Measurements from ENCODE around the gene GRWD1. TPM values are rescaled to one million over a fixed set of nuclear protein-coding genes. Genes with fewer than 3 reads are reported as not detected.

The GRWD1 gene
- total RNA-seq, 8 experiments from 2014 or later = 10.6 to 46.5 (median 21.8) TPM

DNA sequence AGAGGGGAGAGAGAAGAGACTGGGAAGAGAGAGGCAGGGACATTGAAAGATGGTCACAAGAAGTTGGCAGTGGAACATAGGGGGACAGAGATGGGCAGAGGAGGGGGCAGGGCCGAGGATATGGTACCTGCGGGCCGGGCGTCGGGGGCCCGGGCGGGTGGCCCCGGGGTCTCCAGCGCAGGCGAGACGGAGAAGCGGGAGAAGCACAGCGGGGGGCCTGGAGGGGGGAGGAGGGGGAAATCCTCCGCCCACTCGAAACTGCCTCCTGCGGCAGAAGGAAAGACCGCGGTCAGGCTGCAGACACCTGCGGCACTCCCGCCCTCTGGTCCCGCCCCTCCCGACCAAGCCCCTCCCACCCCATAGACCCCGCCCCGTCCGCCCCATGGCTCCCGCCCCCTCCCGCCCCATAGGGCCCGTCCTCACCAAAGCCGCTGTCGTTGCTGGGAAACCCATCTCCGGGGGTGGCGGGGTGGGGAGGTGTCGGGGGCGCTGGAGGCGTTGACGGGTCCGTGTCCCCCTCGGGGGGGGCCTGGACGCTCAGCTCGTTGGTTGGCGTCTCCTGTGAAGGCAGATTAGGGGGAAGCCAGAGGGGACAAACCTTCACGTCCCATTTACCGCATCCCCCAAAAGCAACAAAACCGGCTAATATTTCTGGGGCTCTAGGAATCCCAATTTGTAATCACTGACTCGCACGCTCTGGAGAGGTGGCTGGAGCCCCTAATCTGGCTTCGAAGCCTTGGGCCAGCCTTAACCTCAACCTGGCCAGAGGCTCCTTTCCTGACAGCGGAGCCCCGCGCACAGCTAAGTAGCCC lies 45.4 kb downstream of the GRWD1 start:
- peak overlapping the region in 1 of 5 donors; percentile 20 for H3K4me3 ChIP-seq
- WGBS, 10 experiments = 36 to 50% methylated on average over 2 to 3 of the region's 50 CpGs; no CpG with 5 or more reads in 8 of the 10 experiments
- no peak for ATAC-seq (replicated peaks in 6 of 8)
- H3K4me1 ChIP-seq (replicated peaks in 1 of 2) = peaks cover 9 to 23% of the 10 kb centered on the region in 2 donors
- H3K27ac ChIP-seq = peak overlapping the region in 1 of 2 donors; percentile 56
- in situ Hi-C loops (cut with MboI; ENCODE audit: low pct_unique_long_range_greater_than_20kb in 2 of 9, low sequenced_read_pairs in 9 of 9, unreplicated experiment in 9 of 9) = loop anchor here in 2 of 9 experiments (25.0 kb wide), 1 partner anchor 96 kb away; no protein-coding TSS in a partner anchor

DNA sequence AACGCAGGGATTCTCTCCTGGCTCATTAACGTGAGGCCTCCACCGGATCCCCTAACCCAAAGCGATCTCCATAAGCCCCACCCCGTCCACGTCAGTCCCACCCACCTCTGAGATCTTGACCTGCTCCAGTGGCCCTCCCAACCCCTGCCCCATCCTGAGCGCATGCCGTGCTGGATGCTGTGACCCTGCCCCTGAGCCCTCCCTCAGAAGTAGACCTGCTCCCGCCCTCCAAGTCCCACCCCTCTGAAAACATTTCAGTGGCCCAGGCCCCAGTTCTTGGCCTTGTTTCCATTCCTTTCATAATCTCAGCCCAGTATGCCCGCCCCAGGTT lies 46.0 kb downstream of the GRWD1 start:
- H3K4me1 ChIP-seq (replicated peaks in 1 of 2) = peaks cover 9 to 23% of the 10 kb centered on the region in 2 donors
- in situ Hi-C loops (cut with MboI; ENCODE audit: low pct_unique_long_range_greater_than_20kb in 2 of 9, low sequenced_read_pairs in 9 of 9, unreplicated experiment in 9 of 9) = loop anchor here in 2 of 9 experiments (25.0 kb wide), 1 partner anchor 96 kb away; no protein-coding TSS in a partner anchor
- peak overlapping the region in 1 of 2 donors; percentile 56 for H3K27ac ChIP-seq
- ATAC-seq (replicated peaks in 6 of 8) = no peak
- WGBS, 10 experiments = 0 to 60% (median 29%) methylated on average over 1 to 2 of the region's 10 CpGs; no CpG with 5 or more reads in 7 of the 10 experiments
- peak overlapping the region in 1 of 5 donors; percentile 20 for H3K4me3 ChIP-seq

DNA sequence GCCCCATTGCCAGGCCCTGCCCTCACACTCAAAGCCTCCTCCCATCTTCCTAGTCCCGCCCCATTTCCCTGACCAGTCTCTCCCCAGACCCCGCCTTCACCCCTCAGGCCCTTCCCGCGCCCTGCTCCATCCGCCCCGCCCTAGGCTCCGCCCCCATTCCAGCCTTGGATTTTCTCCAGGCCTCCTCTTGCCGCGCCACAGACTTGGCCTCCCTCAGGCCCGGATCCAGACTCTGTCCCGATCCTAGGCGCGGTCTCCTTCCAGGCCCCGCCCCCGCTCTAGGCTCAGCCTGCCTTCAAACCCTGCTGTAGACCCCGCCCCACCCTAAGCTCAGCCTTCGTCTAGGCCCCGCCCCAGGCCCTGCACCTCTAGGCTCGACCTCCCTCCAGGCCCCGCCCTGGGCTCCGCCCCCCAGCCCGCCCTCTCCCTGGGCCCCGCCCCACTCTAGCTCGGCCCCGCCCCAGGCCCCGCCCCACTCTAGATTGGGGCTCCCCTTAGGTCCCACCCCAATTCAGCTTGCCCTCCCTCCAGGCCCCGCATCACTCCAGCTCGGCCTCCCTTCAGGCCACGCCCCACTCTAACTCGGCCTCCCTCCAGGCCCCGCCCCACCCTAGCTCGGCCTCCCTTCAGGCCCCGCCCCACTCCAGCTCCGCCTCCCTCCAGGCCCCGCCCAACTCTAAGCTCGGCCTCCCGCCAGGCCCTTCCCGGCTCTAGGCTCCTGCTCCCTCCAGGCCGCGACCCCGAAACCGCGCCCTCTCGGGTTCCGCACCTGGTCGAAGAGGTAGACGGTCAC lies 47.3 kb downstream of the GRWD1 start:
- peaks cover 9 to 23% of the 10 kb centered on the region in 2 donors for H3K4me1 ChIP-seq (replicated peaks in 1 of 2)
- in situ Hi-C loops (cut with MboI; ENCODE audit: low pct_unique_long_range_greater_than_20kb in 2 of 9, low sequenced_read_pairs in 9 of 9, unreplicated experiment in 9 of 9) = loop anchor here in 2 of 9 experiments (25.0 kb wide), 1 partner anchor 94 kb away; no protein-coding TSS in a partner anchor
- peak overlapping the region in 1 of 2 donors; percentile 43 for H3K27ac ChIP-seq
- ATAC-seq (replicated peaks in 6 of 8) = peak; percentile 77 to 87 (median 82)
- peak overlapping the region; percentile 30 to 48 (median 42) for H3K4me3 ChIP-seq
- no CpG with 5 or more reads among the region's 47 CpGs for WGBS, 10 experiments

DNA sequence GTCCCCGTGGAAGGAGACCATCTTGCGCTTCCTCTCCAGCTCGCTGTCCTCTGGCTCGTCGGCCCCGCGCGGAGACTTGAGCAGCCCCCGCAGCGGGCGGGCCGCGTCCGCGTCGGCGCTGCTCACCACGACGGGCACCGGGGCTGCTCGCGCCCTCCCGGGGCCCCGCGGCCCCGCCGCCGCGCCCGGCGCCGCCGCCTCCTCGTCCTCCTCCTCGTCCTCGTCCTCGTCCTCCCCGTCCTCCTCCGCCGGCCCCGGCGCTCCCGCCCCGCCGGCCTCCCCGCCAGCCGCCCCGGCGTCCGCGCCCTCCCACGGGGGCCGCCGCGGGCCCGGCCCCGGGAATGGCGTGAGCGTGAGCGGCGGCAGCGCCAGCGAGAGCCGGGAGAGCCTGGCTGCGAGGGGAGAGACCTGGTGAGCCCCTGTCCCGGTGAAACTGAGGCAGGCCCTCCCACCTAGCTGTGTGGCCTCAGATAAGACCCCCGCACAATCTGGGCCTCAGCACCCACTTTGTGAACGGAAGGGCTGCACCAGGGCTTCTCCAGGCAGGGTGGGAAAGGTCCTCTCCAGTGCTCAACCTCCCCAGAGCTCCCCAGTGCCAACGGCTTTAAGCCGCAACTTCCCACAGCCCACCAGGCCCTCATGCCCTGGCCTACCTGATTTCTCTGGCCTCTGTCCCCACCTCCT lies 48.1 kb downstream of the GRWD1 start:
- ATAC-seq (replicated peaks in 6 of 8) = peak; percentile 4 to 30 (median 15)
- in situ Hi-C loops (cut with MboI; ENCODE audit: low pct_unique_long_range_greater_than_20kb in 2 of 9, low sequenced_read_pairs in 9 of 9, unreplicated experiment in 9 of 9) = loop anchor here in 2 of 9 experiments (25.0 kb wide), 1 partner anchor 93 kb away; no protein-coding TSS in a partner anchor

DNA sequence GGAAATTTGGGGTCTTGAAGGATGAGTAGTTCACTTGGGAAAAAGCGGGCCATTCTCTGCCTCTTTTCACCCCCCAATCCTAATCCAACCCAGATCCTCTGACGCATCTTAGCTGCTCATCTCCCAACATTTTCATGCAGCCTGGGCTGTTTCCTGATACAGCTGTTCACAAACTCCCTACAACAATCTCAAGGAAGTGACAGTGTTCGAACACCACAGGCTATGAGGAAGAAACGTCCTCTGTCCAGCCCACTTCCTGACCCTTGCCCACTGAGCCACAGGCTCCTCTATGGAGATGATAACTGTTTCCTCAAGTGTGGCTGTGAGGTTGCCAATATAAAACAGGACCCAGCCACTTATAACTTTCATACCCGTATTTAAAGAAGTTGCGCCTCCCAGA lies 49.6 kb downstream of the GRWD1 start:
- in situ Hi-C loops (cut with MboI; ENCODE audit: low pct_unique_long_range_greater_than_20kb in 2 of 9, low sequenced_read_pairs in 9 of 9, unreplicated experiment in 9 of 9) = loop anchor here in 2 of 9 experiments (25.0 kb wide), 1 partner anchor 92 kb away; no protein-coding TSS in a partner anchor
- ATAC-seq (replicated peaks in 6 of 8) = no peak
- no peak overlapping the region for H3K4me3 ChIP-seq
- no peak overlapping the region for H3K27ac ChIP-seq
- 30 to 100% (median 82%) methylated on average over 2 to 6 of the region's 6 CpGs; no CpG with 5 or more reads in 2 of the 10 experiments for WGBS, 10 experiments
- peaks cover 9 to 23% of the 10 kb centered on the region in 2 donors for H3K4me1 ChIP-seq (replicated peaks in 1 of 2)

More for the DNA sequence above, 48.1 kb downstream of the GRWD1 start:
- H3K27ac ChIP-seq = peak overlapping the region in 1 of 2 donors; percentile 38
- 0% methylated on average over 1 of the region's 70 CpGs; no CpG with 5 or more reads in 8 of the 10 experiments for WGBS, 10 experiments
- H3K4me3 ChIP-seq = peak overlapping the region; percentile 30 to 48 (median 42)
- H3K4me1 ChIP-seq (replicated peaks in 1 of 2) = peaks cover 9 to 23% of the 10 kb centered on the region in 2 donors

DNA sequence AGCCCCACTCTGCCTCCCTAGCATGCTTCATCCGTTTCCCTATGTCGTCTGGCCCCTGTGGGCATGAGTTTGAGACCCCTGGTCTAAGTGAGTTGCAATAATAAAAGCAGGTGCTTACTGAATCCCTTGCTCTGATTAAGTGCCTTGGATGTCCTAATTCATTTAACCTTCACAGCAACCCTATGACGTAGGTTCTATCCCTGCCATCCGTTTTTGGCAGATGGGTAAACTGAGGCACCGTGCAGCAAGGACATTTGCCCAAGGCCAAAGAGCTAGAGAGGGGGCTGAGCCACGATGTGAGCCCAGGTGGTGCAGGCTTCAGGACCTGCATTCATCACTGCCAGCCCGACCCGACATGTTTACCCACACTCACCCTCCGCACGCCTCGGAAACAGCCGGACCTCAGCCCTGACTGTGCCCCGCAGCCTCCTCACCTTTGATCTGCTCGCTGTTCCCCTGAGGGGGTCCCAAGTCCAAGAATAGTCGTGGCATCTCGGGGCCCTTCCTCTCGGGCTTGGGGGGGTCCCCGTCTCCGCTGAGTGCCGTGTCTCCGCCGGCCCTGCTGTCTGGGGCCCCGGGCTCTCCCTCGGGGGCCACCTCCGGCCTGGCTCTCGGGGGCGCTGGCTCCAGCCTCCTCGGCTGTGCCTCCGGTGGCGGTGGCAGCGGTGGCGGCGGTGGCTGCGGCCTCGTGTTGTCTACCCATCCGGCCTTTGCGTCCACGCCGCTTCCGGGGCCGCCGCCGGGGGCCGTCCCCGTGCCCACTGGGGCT lies 51.4 kb downstream of the GRWD1 start:
- H3K4me3 ChIP-seq = no peak overlapping the region
- in situ Hi-C loops (cut with MboI; ENCODE audit: low pct_unique_long_range_greater_than_20kb in 2 of 9, low sequenced_read_pairs in 9 of 9, unreplicated experiment in 9 of 9) = loop anchor here in 2 of 9 experiments (25.0 kb wide), 1 partner anchor 90 kb away; no protein-coding TSS in a partner anchor
- H3K4me1 ChIP-seq (replicated peaks in 1 of 2) = peaks cover 0 to 11% of the 10 kb centered on the region in 2 donors
- no peak overlapping the region for H3K27ac ChIP-seq
- no peak for ATAC-seq (replicated peaks in 6 of 8)
- 62 to 83% (median 74%) methylated on average over 1 to 4 of the region's 45 CpGs; no CpG with 5 or more reads in 4 of the 10 experiments for WGBS, 10 experiments

DNA sequence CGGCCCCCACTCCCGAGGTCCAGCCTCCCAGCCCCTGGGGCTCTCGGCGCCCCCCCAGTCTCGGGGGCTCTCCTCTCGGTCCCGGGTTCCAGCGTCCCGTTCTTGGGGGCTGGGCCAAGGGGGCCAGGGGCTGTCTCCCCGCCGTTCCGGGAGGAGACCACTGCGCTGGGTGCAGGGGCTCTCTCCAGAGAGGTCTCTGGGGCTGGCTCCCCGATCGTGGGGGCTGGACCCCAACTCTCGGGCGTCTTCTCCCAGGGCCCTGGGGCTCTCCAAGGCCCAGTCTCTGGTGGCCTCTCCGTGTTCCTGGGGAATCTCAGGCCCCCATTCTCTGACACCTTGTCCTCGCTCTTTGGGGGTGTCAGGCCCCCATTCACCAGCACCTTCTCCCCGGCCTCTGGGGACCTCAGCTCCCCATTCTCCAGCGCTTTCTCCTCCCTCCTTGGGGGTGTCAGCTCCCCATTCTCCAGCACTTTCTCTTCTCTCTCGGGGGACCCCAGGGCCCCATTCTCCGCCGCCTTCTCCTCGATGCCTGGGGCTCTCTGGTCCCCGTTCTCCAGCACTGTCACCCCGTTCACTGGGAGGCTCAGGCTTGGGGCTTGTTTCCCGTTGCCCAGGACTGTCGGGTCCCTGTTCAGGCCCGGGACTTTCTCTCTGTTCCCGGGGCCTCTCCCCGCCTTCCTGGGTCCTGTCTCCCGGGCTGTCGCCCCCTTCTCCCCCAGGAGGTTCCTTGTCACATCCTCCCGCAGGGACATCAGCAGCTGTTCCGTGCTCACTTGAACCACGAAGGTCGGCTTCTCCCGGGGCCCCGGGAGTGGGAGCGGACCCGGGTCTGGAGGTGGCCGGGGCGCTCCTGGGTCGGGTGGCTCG lies 52.2 kb downstream of the GRWD1 start:
- Histone ChIP-seq H3K27ac (no peak overlapping the region), H3K4me3 (no peak overlapping the region), H3K4me1 (replicated peaks in 1 of 2) (peaks cover 2 to 9% of the 10 kb centered on the region in 2 donors)
- in situ Hi-C loops (cut with MboI; ENCODE audit: low pct_unique_long_range_greater_than_20kb in 2 of 9, low sequenced_read_pairs in 9 of 9, unreplicated experiment in 9 of 9) = loop anchor here in 2 of 9 experiments (25.0 kb wide), 1 partner anchor 89 kb away; no protein-coding TSS in a partner anchor
- WGBS, 10 experiments = 72 to 100% (median 88%) methylated on average over 1 to 9 of the region's 46 CpGs; no CpG with 5 or more reads in 6 of the 10 experiments
- no peak for ATAC-seq (replicated peaks in 6 of 8)

DNA sequence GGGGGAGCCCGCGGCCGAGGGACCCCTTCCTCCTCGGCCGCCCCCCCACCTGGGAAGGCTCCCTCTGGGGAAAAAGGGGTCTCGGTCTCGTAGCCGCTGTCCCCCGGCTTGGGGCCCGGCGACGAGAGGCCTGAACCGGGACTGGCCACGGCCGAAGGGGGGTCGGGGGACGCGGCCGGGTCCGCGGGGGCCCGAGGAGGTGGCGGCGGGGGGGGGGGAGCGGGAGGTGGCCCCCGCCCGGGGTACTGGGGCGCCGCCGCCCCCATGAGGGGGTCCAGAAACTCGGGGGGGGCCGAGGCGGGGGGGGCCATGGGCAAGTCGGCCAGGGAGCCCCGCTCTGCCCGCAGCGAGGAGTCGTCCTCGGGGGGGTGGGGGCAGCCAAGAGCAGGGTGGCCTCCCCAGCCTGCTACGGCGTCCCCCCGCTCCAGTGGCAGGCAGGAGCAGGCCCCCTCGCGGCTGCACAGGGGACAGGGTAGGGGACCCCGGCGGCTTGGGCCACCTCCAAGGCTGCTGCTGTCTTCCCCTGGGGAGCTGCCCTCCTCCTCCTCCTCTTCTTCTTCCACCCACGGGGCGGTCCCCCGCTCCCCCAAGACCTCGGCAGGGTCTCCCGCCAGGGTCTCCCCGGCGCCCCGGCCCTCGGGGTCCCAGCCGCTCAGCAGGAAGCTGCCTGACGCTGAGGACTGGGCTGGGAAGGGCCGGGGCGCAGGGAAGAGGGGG lies 53.0 kb downstream of the GRWD1 start:
- WGBS, 10 experiments = no CpG with 5 or more reads among the region's 59 CpGs
- peaks cover 2 to 9% of the 10 kb centered on the region in 2 donors for H3K4me1 ChIP-seq (replicated peaks in 1 of 2)
- H3K27ac ChIP-seq = no peak overlapping the region
- in situ Hi-C loops (cut with MboI; ENCODE audit: low pct_unique_long_range_greater_than_20kb in 2 of 9, low sequenced_read_pairs in 9 of 9, unreplicated experiment in 9 of 9) = loop anchor here in 2 of 9 experiments (25.0 kb wide), 1 partner anchor 89 kb away; no protein-coding TSS in a partner anchor
- no peak overlapping the region for H3K4me3 ChIP-seq
- ATAC-seq (replicated peaks in 6 of 8) = peak in 4 of 8 experiments; percentile 2 to 15 (median 6)

DNA sequence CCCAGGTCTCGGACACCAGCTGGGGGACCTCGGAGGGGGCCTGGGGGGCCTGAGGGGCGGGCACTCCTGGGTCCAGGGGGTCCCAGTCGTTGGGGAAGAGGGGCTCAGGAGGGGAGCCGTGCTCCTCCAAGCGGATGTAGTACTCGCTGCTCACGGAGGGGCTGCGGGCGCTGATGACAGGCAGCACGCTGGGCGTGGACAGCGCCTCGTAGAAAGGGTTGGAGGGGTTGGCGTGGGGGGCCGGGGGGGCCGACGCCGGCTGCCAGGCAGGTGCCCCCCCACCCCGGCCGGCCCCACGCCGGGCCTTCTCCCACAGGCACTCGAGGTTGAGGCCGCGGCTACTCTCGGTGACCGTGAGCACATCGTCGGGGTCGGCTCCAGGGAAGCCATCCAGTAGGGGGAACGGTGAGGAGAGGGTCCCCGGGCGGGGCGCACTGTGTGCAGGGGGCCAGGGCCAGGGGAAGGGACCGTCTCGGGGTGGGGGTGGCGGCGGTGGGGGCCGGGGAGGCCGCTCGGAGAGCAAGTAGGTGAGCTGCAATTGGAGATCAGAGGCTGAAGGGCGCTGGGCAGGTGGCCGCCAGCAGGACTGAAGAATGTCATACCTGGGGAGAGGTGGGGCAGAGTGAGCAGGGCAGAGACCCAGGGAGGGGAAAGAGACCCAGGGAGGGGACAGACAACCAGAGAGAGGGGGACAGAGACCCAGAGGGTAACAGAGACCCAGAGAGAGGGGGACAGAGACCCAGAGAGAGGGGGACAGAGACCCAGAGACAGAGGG lies 53.7 kb downstream of the GRWD1 start:
- Histone ChIP-seq H3K4me1 (replicated peaks in 1 of 2) (peaks cover 2 to 6% of the 10 kb centered on the region in 2 donors), H3K4me3 (no peak overlapping the region), H3K27ac (no peak overlapping the region)
- WGBS, 10 experiments = no CpG with 5 or more reads among the region's 44 CpGs
- in situ Hi-C loops (cut with MboI; ENCODE audit: low pct_unique_long_range_greater_than_20kb in 2 of 9, low sequenced_read_pairs in 9 of 9, unreplicated experiment in 9 of 9) = loop anchor here in 3 of 9 experiments (10.0 to 25.0 kb wide), 2 partner anchors 85 to 88 kb away; no protein-coding TSS in a partner anchor
- peak in 3 of 8 experiments; percentile 2 to 11 (median 4) for ATAC-seq (replicated peaks in 6 of 8)

Data from motor neuron (in vitro differentiated cells).